Liver (tissue), 9 donors: ENCODE measurements around the gene WASL. TPM values are rescaled to one million over a fixed set of nuclear protein-coding genes. Genes with fewer than 3 reads are reported as not detected.
"Not testable (repeated sequence)": the region's sequence is repeated elsewhere in the genome, so short reads cannot be mapped to it uniquely, and the experiment has no call there.

Experiments
- DNase-seq: peaks from one replicate; pipeline ENCODE4 v3.0.0-alpha.2; 2017; ENCODE audit warnings: low spot score
- H3K27ac ChIP-seq, 2 donors: one replicate each; pipeline ENCODE4 v1.7.0; 2013; ENCODE audit warnings: inconsistent platforms in 2 of 2, low read length in 2 of 2, control low read depth in 1 of 2, low read depth in 1 of 2, mild to moderate bottlenecking in 1 of 2
- H3K27me3 ChIP-seq, 4 donors: one replicate each; pipeline versions ENCODE4 v1.6.1 to v1.7.0; 2013; ENCODE audit warnings: low read length in 3 of 4, inconsistent platforms in 1 of 4, mild to moderate bottlenecking in 1 of 4, moderate library complexity in 1 of 4; ENCODE audit not compliant: control insufficient read depth in 4 of 4, insufficient read depth in 4 of 4
- H3K36me3 ChIP-seq, 4 donors: one replicate each; pipeline versions ENCODE4 v1.6.1 to v1.7.0; 2013; ENCODE audit warnings: low read length in 3 of 4, mild to moderate bottlenecking in 3 of 4, low read depth in 1 of 4, moderate library complexity in 1 of 4; ENCODE audit not compliant: control insufficient read depth in 4 of 4, insufficient read depth in 3 of 4
- H3K4me1 ChIP-seq, 4 donors: one replicate each; pipeline versions ENCODE4 v1.6.1 to v1.7.0; 2013; ENCODE audit warnings: low read length in 3 of 4, mild to moderate bottlenecking in 3 of 4, moderate library complexity in 1 of 4; ENCODE audit not compliant: control insufficient read depth in 4 of 4, insufficient read depth in 4 of 4
- H3K4me3 ChIP-seq, 3 donors: one replicate each; pipeline versions ENCODE4 v1.6.1 to v1.7.0; 2013; ENCODE audit warnings: low read length in 3 of 3, control low read depth in 1 of 3, low read depth in 1 of 3, mild to moderate bottlenecking in 1 of 3
- H3K9ac ChIP-seq, 2 donors: one replicate each; pipeline ENCODE4 v1.7.0; 2013; ENCODE audit warnings: low read length in 2 of 2, mild to moderate bottlenecking in 2 of 2, moderate library complexity in 2 of 2, control low read depth in 1 of 2, low read depth in 1 of 2
- H3K9me3 ChIP-seq, 4 donors: one replicate each; pipeline versions ENCODE4 v1.6.1 to v1.7.0; 2013; ENCODE audit warnings: low read length in 3 of 4; ENCODE audit not compliant: control insufficient read depth in 4 of 4
- EGR1 ChIP-seq, 2 donors: IDR thresholded peaks; 2 replicates each; pipeline ENCODE4 v1.6.1; 2016 to 2018; ENCODE audit warnings: antibody characterized with exemption in 2 of 2, low read depth in 2 of 2
- FOXA2 ChIP-seq: IDR thresholded peaks from 2 replicates; pipeline ENCODE4 v1.6.1; 2016; ENCODE audit warnings: antibody characterized with exemption
- GABPA ChIP-seq, 2 donors: IDR thresholded peaks in 1 of 2; conservative IDR thresholded peaks in 1 of 2; 2 replicates each; pipeline ENCODE4 v1.6.1; 2016; ENCODE audit warnings: antibody characterized with exemption in 2 of 2, mild to moderate bottlenecking in 1 of 2, moderate library complexity in 1 of 2
- HNF4G ChIP-seq: IDR thresholded peaks from 2 replicates; pipeline ENCODE4 v1.6.1; 2016; ENCODE audit warnings: antibody characterized with exemption
- JUND ChIP-seq, 2 donors: IDR thresholded peaks; 2 replicates each; pipeline ENCODE4 v1.6.1; 2016; ENCODE audit warnings: antibody characterized with exemption in 2 of 2
- RAD21 ChIP-seq, 2 donors: IDR thresholded peaks; 2 replicates each; pipeline ENCODE4 v1.6.1; 2016; ENCODE audit warnings: antibody characterized with exemption in 2 of 2, mild to moderate bottlenecking in 2 of 2
- REST ChIP-seq: IDR thresholded peaks from 2 replicates; pipeline ENCODE4 v1.6.1; 2016; ENCODE audit warnings: antibody characterized with exemption, mild to moderate bottlenecking
- WGBS: extraction: QIAGEN DNeasy Blood & Tissue Kit; methylation state at CpG from one replicate; pipeline ENCODE4 v1.1.7; 2013; 5-methylcytosine and 5-hydroxymethylcytosine counted together
- polyA plus RNA-seq, 2 donors: library from polyadenylated mRNA; stranded (reverse) in 1 of 2; unstranded in 1 of 2; fragments of 200-250 nt in 1 of 2; fragments of >200 nt in 1 of 2; fragmentation: Nextera tagmentation in 1 of 2; extraction: Ambion mirVana in 1 of 2; gene quantifications; one replicate each; pipeline versions ENCODE4 v1.2.1 to v1.2.3, GENCODE V29; 2013 to 2015
- total RNA-seq, 2 donors: library from RNA; depleted of rRNA; stranded (reverse); fragments of >200 nt; gene quantifications; one replicate each; pipeline ENCODE4 v1.2.3, GENCODE V29; 2014
- TF ChIP-seq, protein P1 (sequence below): IDR thresholded peaks from 2 replicates; pipeline ENCODE4 v1.6.1; 2016; ENCODE audit warnings: antibody characterized with exemption
- TF ChIP-seq, protein P2 (sequence below): IDR thresholded peaks from 2 replicates; pipeline ENCODE4 v1.6.1; 2016; ENCODE audit warnings: antibody characterized with exemption
- donor health status: healthy.
- donor health status: healthy.
- donor health status: healthy.
- donor health status: healthy.
- donor health status: healthy.

Gene WASL
- total and polyA plus RNA-seq, 4 donors, result 12.9 to 20.7 (median 18.1) TPM

DNA sequence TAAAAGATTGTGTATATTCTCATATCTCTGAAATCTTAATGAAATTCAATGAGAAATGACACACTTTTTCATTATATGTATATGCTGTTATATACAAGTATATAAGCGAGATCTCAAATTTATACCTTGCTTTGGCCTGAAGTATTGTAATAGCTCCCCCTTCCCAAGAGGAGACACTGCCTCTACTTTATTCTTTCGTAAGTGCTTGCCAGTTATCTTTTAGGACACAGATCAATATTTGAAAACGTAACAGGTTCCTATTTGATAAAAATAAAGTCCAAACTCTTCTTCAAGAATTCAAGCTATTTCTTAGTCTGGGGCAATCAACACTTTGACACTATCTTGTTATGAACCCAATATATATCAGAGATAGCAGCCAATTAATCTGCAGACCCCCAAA is 24.9 kb downstream of the WASL start:
- no peak for DNase-seq
- no peaks in the 10 kb centered on the region for H3K27me3 ChIP-seq
- no peak overlapping the region for H3K4me3 ChIP-seq
- no peaks in the 10 kb centered on the region for H3K9me3 ChIP-seq
- H3K36me3 ChIP-seq, result no peaks in the 10 kb centered on the region
- TF ChIP-seq GABPA (IDR thresholded peaks at IDR 0.05 in 1 of 2, conservative IDR thresholded peaks at IDR 0.05 in 1 of 2), result no peak
- TF ChIP-seq REST, result peak; percentile 9
- 44% methylated on average over 3 of the region's 3 CpGs for WGBS
- no peak overlapping the region for H3K9ac ChIP-seq
- H3K4me1 ChIP-seq, result peaks cover 14 to 78% (median 49%) of the 10 kb centered on the region in 4 donors
- no peak overlapping the region for H3K27ac ChIP-seq

DNA sequence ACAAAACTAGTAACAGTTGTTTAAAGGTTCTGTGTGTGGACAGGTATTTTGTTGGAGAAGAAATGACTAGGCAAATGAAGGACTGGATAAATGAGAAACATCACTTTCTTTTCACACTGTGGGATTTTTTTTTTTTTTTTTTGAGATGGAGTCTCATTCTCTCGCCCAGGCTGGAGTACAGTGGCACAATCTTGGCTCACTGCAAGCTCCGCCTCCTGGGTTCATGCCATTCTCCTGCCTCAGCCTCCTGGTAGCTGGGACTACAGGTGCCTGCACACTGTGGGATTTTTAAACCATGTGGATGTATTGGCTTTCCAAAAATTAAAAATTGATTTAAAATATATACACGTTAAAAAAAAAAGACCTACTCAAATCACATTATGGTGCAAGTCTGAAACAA is 28.3 kb downstream of the WASL start:
- DNase-seq, H3K36me3 ChIP-seq, H3K9me3 ChIP-seq, H3K27me3 ChIP-seq, H3K4me3 ChIP-seq, H3K9ac ChIP-seq, H3K27ac ChIP-seq: not testable (repeated sequence)
- peaks cover 8 to 60% (median 29%) of the 10 kb centered on the region in 4 donors for H3K4me1 ChIP-seq
- WGBS, result 52% methylated on average over 3 of the region's 3 CpGs

GRCh38 chr7:123719197-123719721 is 29.5 kb downstream of the WASL start:
- H3K27ac ChIP-seq, result no peak overlapping the region
- 67% methylated on average over 2 of the region's 2 CpGs for WGBS
- DNase-seq, result no peak
- H3K27me3 ChIP-seq, result no peaks in the 10 kb centered on the region
- no peak overlapping the region for H3K4me3 ChIP-seq
- H3K36me3 ChIP-seq, result no peaks in the 10 kb centered on the region
- TF ChIP-seq JUND (IDR thresholded peaks at IDR 0.05) (no peak), RAD21 (IDR thresholded peaks at IDR 0.05) (no peak), FOXA2 (no peak)
- TF ChIP-seq, protein P1, sequence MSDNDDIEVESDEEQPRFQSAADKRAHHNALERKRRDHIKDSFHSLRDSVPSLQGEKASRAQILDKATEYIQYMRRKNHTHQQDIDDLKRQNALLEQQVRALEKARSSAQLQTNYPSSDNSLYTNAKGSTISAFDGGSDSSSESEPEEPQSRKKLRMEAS, result no peak
- TF ChIP-seq, protein P2, sequence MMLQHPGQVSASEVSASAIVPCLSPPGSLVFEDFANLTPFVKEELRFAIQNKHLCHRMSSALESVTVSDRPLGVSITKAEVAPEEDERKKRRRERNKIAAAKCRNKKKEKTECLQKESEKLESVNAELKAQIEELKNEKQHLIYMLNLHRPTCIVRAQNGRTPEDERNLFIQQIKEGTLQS, result no peak
- no peak overlapping the region for H3K9ac ChIP-seq
- H3K9me3 ChIP-seq, result no peaks in the 10 kb centered on the region
- H3K4me1 ChIP-seq, result peaks cover 8 to 48% (median 21%) of the 10 kb centered on the region in 4 donors

DNA sequence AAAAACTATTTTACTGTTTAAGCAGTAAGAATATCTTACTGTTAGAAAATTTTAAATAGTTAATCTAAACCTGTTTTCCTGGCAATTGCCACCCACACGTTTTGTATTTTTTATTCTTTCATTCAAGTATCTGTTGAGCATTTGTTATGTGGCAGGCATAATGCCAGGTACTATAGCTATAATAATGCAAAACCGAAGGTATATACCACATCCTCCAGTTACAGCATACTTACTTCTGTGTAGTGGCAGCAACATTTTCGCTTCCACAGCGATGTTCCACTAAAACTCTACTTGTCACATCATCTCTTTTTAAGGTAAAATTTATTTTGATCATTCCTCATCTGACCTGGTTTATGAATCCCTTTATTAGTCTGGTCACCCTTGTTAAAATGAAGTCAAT is 30.0 kb downstream of the WASL start:
- peaks cover 8 to 43% (median 16%) of the 10 kb centered on the region in 4 donors for H3K4me1 ChIP-seq

More for the DNA sequence above, 30.0 kb downstream of the WASL start:
- Histone ChIP-seq H3K4me3 (no peak overlapping the region), H3K36me3 (no peaks in the 10 kb centered on the region), H3K9ac (no peak overlapping the region), H3K27ac (no peak overlapping the region), H3K9me3 (no peaks in the 10 kb centered on the region), H3K27me3 (no peaks in the 10 kb centered on the region)
- 85% methylated on average over 4 of the region's 4 CpGs for WGBS
- TF ChIP-seq EGR1 (IDR thresholded peaks at IDR 0.05; ENCODE audit: low read depth in 2 of 2), result no peak
- no peak for TF ChIP-seq RAD21 (IDR thresholded peaks at IDR 0.05)
- no peak for TF ChIP-seq HNF4G
- TF ChIP-seq REST, result no peak
- no peak for DNase-seq
